GM23248 (cell line): Measurements from ENCODE around the gene SLX4IP. TPM values are rescaled to one million over a fixed set of nuclear protein-coding genes. Genes with fewer than 3 reads are reported as not detected.

Experiments used
- DNase-seq: peaks from one replicate; pipeline ENCODE4 v3.0.0-alpha.2; 2015
- H2AFZ ChIP-seq: fragments of 200-600 bp; sonication (generic); 2 replicates; pipeline ENCODE4 v1.6.1; 2016; ENCODE audit warnings: antibody characterized with exemption
- H3F3A ChIP-seq: fragments of 200-600 bp; sonication (generic); 2 replicates; pipeline ENCODE4 v1.6.1; 2016; ENCODE audit warnings: mild to moderate bottlenecking, antibody characterized with exemption, mixed run types; ENCODE audit not compliant: insufficient read depth
- H3K27ac ChIP-seq: fragments of 200-600 bp; sonication (generic); 2 replicates; pipeline ENCODE4 v1.5.1; 2016; ENCODE audit warnings: mild to moderate bottlenecking
- H3K27me3 ChIP-seq: fragments of 200-600 bp; sonication (generic); replicated peaks from 2 replicates; pipeline ENCODE4 v1.6.1; 2016; ENCODE audit warnings: mild to moderate bottlenecking; ENCODE audit not compliant: insufficient read depth
- H3K36me3 ChIP-seq: fragments of 200-600 bp; sonication (generic); 2 replicates; pipeline ENCODE4 v1.6.1; 2016; ENCODE audit warnings: low read depth, mild to moderate bottlenecking
- H3K4me1 ChIP-seq: fragments of 200-600 bp; sonication (generic); 2 replicates; pipeline ENCODE4 v1.6.1; 2016; ENCODE audit warnings: mild to moderate bottlenecking; ENCODE audit not compliant: insufficient read depth
- H3K4me2 ChIP-seq: fragments of 200-600 bp; sonication (generic); one replicate; pipeline ENCODE4 v1.6.1; 2016; ENCODE audit warnings: mild to moderate bottlenecking; ENCODE audit not compliant: unreplicated experiment
- H3K4me3 ChIP-seq: fragments of 200-600 bp; sonication (generic); 2 replicates; pipeline ENCODE4 v1.5.1; 2016; ENCODE audit warnings: mild to moderate bottlenecking
- H3K79me2 ChIP-seq: fragments of 200-600 bp; sonication (generic); 2 replicates; pipeline ENCODE4 v1.6.1; 2016; ENCODE audit warnings: mild to moderate bottlenecking; ENCODE audit not compliant: insufficient read depth
- H3K9ac ChIP-seq: fragments of 200-600 bp; sonication (generic); 2 replicates; pipeline ENCODE4 v1.6.1; 2016; ENCODE audit warnings: mild to moderate bottlenecking
- H3K9me2 ChIP-seq: fragments of 200-600 bp; sonication (generic); 2 replicates; pipeline ENCODE4 v1.6.1; 2016; ENCODE audit warnings: mixed run types, mild to moderate bottlenecking, moderate library complexity; ENCODE audit not compliant: insufficient read depth
- H3K9me3 ChIP-seq: fragments of 200-600 bp; sonication (generic); one replicate; pipeline ENCODE4 v1.6.1; 2017; ENCODE audit warnings: low read depth
- H4K20me1 ChIP-seq: fragments of 200-600 bp; sonication (generic); 2 replicates; pipeline ENCODE4 v1.6.0; 2016; ENCODE audit not compliant: insufficient read depth
- EZH2 ChIP-seq: fragments of 200-600 bp; sonication (generic); IDR thresholded peaks from 2 replicates; pipeline ENCODE4 v1.6.1; 2018; ENCODE audit warnings: antibody characterized with exemption, mild to moderate bottlenecking; ENCODE audit not compliant: insufficient read depth, poor library complexity, severe bottlenecking
- EZH2phosphoT487 ChIP-seq: fragments of 200-600 bp; sonication (generic); IDR thresholded peaks from 2 replicates; pipeline ENCODE4 v1.6.1; 2018; ENCODE audit warnings: antibody characterized with exemption, moderate library complexity, mild to moderate bottlenecking, low read depth; ENCODE audit not compliant: insufficient read depth
- WGBS, 2 experiments: methylation state at CpG; one replicate each; pipeline ENCODE4 v1.1.6; 2015 to 2017; ENCODE audit warnings: low lambda C conversion rate in 2 of 2, low coverage in 1 of 2; ENCODE audit errors: missing lambda C conversion rate in 2 of 2; 5-methylcytosine and 5-hydroxymethylcytosine counted together
- in situ Hi-C: fragments of 300-500 bp; cut with MboI; formaldehyde crosslinking; loops from 2 replicates; pipeline ENCODE4 v1.15.0; 2020
- polyA plus RNA-seq: library from polyadenylated mRNA; unstranded; fragments of >200 nt; fragmentation: Nextera tagmentation; extraction: Ambion mirVana; gene quantifications from 2 replicates; pipeline ENCODE4 v1.2.1, GENCODE V29; 2016
- total RNA-seq: library from RNA; depleted of rRNA; stranded (reverse); fragments of >200 nt; shearing (Covaris generic); gene quantifications from 2 replicates; pipeline ENCODE4 v1.2.3, GENCODE V29; 2014

The SLX4IP gene
- total and polyA plus RNA-seq, 2 experiments from 2014 or later = 3.7 to 3.9 TPM

- peaks cover 31% of the 10 kb centered on the region for H3K4me1 ChIP-seq
- no peaks in the 10 kb centered on the region for H3K9me2 ChIP-seq
- peaks cover 27% of the 10 kb centered on the region for H3F3A ChIP-seq
- no peaks in the 10 kb centered on the region for H4K20me1 ChIP-seq
- H3K36me3 ChIP-seq = no peaks in the 10 kb centered on the region
- 0 out of 2 replicates have a peak overlapping the region, but pooled peaks have one; percentile 7 for H3K9ac ChIP-seq
- 53 to 59% methylated on average over 4 of the region's 4 CpGs for WGBS, 2 experiments
- H3K27ac ChIP-seq = peak overlapping the region; percentile 44; the same call in 1 of the 2 replicates
- H2AFZ ChIP-seq = no peak overlapping the region
- peak; percentile 49 for DNase-seq
- H3K79me2 ChIP-seq = no peaks in the 10 kb centered on the region
- peak overlapping the region; percentile 15 for H3K4me2 ChIP-seq
- no peak overlapping the region for H3K4me3 ChIP-seq
- no peak for TF ChIP-seq EZH2phosphoT487
- no peak for TF ChIP-seq EZH2
- H3K27me3 ChIP-seq = no peaks in the 10 kb centered on the region
- in situ Hi-C loops = no loop called here
- no peaks in the 10 kb centered on the region for H3K9me3 ChIP-seq
Measured at GRCh38 chr20:10508060-10508459, 73.0 kb downstream of the SLX4IP start.

- Histone ChIP-seq H3K9ac (0 out of 2 replicates have a peak overlapping the region, but pooled peaks have one; percentile 7), H2AFZ (no peak overlapping the region), H3K27me3 (no peaks in the 10 kb centered on the region), H3K9me3 (no peaks in the 10 kb centered on the region), H3K79me2 (no peaks in the 10 kb centered on the region), H3K9me2 (no peaks in the 10 kb centered on the region), H3K4me1 (peaks cover 31% of the 10 kb centered on the region), H3K36me3 (no peaks in the 10 kb centered on the region), H3K4me2 (peak overlapping the region; percentile 15), H3F3A (peaks cover 27% of the 10 kb centered on the region), H3K4me3 (no peak overlapping the region), H4K20me1 (no peaks in the 10 kb centered on the region), H3K27ac (peak overlapping the region; percentile 44)
- DNase-seq = peak; percentile 56
- TF ChIP-seq EZH2 (no peak), EZH2phosphoT487 (no peak)
- 20 to 24% methylated on average over 8 of the region's 8 CpGs for WGBS, 2 experiments
- in situ Hi-C loops = no loop called here
Measured at GRCh38 chr20:10508468-10509251, 73.6 kb downstream of the SLX4IP start.

- TF ChIP-seq EZH2phosphoT487 (no peak), EZH2 (no peak)
- Histone ChIP-seq H3K9me2 (no peaks in the 10 kb centered on the region), H4K20me1 (no peaks in the 10 kb centered on the region), H3K9ac (no peak overlapping the region), H3K79me2 (no peaks in the 10 kb centered on the region), H3K4me2 (peak overlapping the region; percentile 15), H3K27me3 (no peaks in the 10 kb centered on the region), H3K4me3 (no peak overlapping the region), H3K9me3 (no peaks in the 10 kb centered on the region), H3K4me1 (peaks cover 36% of the 10 kb centered on the region), H2AFZ (no peak overlapping the region), H3F3A (peaks cover 28% of the 10 kb centered on the region), H3K27ac (peak overlapping the region; percentile 44), H3K36me3 (no peaks in the 10 kb centered on the region)
- DNase-seq = no peak
- in situ Hi-C loops = no loop called here
- 95 to 98% methylated on average over 6 of the region's 6 CpGs for WGBS, 2 experiments
Measured at GRCh38 chr20:10509376-10509775, 74.3 kb downstream of the SLX4IP start.

- no peak for DNase-seq
- in situ Hi-C loops = no loop called here
- Histone ChIP-seq H3K9ac (no peak overlapping the region), H3K4me1 (peaks cover 41% of the 10 kb centered on the region), H3F3A (peaks cover 32% of the 10 kb centered on the region), H3K4me2 (no peak overlapping the region), H3K4me3 (no peak overlapping the region), H4K20me1 (no peaks in the 10 kb centered on the region), H3K9me3 (no peaks in the 10 kb centered on the region), H3K27ac (no peak overlapping the region), H3K9me2 (no peaks in the 10 kb centered on the region), H3K36me3 (no peaks in the 10 kb centered on the region), H2AFZ (no peak overlapping the region), H3K79me2 (no peaks in the 10 kb centered on the region), H3K27me3 (no peaks in the 10 kb centered on the region)
- WGBS, 2 experiments = 98 to 99% methylated on average over 3 of the region's 3 CpGs
- TF ChIP-seq EZH2phosphoT487 (no peak), EZH2 (no peak)
Measured at GRCh38 chr20:10510216-10510615, 75.1 kb downstream of the SLX4IP start.
